CD4-positive, alpha-beta T cell treated with Interleukin-1 beta for 1 hour (primary cell): ENCODE measurements around the gene NSUN2.

Experiments
- DNase-seq, 2 donors: peaks; one replicate each; pipeline ENCODE4 v3.0.0-alpha.2; 2020 to 2022

NSUN2 gene

DNA sequence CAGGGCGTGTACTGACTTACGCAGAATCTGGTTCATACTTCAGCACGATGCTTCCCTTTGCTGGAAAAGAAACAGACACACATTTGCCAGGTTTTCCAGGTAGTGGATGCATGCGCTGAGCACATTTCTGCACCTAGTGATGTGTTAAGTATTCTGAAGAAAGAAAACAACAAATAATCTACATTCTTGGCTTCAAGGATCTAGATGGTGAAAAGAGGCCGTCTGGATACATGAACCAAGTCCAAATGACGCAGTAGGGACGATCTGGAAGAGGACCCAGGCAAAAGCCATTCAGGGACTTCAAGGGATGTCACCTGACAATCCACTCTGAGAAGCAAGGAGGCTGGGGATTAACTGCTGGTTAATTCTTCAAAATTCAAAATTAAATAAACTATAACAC, 30.4 kb downstream of the NSUN2 start:
- no peak for DNase-seq

DNA sequence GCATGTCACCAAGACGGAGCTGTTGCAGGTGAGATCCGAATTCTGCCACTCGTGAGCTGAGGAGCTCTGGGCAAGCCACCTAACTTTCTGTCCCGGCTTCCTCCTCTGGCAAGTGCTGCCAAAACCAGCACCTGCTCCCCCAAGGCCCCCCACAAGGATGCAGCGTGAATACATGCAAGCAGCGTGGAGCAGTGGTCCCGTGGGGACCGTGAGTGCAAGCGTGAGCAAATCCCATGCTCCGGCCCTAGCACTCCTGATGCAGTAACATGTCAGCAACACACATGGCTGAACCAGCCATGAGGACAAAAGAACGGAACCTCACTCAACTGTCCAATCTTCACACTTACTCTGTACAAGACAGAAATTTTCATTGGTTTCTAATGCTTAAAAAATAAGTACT, 31.0 kb downstream of the NSUN2 start:
- DNase-seq = no peak

DNA sequence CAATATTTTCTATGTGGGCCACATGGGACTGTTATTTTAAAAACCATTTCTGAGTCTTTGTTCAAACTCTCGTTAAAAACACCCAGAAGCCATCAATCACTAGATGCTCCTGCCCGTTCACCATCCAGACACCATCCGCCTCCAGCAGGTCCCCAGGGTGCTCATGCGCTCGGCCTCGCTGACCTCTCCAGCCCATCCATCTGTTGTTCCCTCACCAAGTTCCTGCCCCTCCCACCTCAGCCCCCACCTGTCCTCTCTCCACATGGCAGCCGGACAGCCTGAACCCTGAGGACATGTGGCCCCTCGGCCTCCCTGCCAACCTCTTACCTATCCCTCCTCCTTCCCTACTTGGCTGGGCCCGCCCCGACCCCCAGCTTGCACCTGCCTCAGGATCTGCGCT, 31.6 kb downstream of the NSUN2 start:
- DNase-seq = no peak

DNA sequence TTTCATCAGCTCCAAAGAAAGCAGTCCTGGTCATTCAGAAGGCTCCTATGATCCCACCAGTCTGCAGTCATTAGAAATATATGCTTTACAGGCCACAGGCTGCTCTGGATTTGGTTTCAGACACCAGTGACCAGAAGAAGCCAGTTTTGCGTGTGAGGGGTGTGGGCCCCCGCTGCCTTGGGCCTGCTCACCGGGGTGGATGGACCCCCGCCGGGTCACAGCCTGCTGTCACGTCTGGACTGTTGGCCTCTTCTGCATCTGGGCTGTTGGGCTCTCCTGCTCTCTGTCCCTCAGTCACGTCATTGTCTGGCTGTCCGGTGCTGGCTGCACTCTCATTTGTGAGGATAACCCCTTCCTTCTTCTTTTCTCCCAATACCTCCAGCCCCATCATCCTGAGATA, 33.1 kb downstream of the NSUN2 start:
- no peak for DNase-seq

DNA sequence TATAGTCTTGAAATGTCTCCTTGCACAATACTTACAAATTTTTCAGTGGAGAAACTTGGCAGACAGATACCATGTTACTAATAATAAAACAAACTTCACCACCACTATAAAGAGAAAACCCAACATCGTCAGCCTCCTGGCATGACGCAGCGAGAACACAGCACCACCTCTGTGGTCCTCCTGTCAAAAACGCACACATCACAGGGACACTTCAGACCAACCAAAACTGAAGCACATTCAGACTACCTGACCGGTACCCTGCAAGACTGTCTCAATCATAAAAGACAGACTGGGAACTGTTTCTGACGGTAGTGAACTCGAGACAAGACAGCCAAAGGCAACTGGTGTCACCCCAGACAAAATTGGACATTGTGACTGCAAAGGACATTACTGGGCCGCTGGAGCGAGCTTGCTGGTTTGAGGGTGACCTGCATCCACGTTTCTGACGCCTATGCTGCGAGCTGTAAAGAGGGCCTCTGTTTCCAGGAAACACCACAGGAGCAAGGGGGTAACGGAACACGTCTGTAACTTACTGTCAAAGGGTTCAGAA, 34.4 kb downstream of the NSUN2 start:
- DNase-seq = no peak

DNA sequence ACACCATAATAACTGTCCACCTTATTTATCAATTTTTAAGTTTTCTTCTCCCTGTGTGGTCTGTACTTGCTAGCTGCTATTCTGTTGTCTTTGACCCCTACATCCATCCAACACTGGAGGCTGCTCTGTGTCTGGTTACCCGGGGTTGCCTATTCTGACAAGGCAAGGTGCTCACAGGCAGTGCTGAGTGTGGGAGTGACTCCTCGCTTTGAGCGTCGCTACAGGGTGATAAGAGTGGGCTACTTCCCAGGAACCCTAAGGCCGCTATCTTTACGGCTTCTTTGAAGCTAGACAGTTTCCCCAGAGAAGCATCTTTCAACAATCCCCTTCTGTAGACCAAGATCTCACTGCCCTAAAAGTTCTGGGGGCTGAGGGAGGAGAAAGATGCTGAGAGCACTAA, 35.3 kb downstream of the NSUN2 start:
- DNase-seq = no peak

DNA sequence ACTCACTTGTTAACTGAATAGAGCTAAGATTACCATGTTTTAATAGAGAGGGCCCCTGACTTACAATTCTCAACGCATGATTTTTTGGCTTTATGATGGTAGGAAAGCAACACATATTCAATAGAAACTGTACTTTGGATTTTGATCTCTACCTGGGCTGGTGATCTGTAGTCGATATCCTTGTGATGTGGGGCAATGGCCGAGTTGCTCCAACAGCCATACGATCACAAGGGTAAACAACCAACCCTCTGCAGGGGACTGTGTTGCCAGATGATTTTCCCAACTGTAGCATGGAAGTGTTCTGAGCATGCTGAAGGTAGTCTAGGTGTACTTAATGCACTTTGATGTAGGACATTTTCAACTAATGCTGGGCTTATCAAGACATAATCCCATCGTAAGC, 36.5 kb downstream of the NSUN2 start:
- DNase-seq = no peak

DNA sequence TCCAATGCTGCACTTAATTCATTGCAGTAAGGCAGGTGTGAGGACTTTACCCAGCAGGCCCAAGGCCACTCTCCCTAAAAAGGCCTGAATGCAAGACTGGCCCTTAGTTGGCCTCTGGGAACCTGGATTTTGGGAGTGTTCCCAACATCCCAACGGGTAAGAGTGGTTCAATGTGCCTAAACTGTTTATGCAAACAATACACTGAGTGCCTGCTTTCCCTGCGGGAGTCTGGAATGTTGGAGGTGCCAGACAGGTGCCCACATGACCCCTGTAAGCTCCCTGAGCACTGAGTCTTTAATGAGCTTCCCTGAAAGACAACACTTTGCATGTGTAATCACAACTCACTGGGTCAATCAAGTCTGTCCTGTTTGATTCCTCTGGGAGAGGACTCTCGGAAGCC, 37.4 kb downstream of the NSUN2 start:
- no peak for DNase-seq

DNA sequence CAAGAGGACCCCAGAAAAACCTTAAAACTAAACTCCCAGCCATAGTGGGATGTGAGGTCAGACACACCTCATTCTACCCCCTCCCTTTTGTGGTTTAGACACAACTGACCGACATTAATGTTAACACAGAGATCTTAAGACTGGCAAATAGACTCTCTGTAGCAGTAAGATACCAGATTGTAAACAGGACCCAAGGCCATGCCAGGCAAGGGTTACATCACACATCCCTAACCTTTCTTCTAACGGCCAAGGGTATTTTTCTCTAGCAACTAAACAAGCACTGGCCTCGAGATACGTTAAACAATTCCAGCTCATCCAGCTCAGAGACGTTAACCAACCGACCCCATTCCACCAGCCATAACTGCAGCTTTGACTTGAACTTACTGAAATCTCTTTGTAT, 38.8 kb downstream of the NSUN2 start:
- no peak for DNase-seq

DNA sequence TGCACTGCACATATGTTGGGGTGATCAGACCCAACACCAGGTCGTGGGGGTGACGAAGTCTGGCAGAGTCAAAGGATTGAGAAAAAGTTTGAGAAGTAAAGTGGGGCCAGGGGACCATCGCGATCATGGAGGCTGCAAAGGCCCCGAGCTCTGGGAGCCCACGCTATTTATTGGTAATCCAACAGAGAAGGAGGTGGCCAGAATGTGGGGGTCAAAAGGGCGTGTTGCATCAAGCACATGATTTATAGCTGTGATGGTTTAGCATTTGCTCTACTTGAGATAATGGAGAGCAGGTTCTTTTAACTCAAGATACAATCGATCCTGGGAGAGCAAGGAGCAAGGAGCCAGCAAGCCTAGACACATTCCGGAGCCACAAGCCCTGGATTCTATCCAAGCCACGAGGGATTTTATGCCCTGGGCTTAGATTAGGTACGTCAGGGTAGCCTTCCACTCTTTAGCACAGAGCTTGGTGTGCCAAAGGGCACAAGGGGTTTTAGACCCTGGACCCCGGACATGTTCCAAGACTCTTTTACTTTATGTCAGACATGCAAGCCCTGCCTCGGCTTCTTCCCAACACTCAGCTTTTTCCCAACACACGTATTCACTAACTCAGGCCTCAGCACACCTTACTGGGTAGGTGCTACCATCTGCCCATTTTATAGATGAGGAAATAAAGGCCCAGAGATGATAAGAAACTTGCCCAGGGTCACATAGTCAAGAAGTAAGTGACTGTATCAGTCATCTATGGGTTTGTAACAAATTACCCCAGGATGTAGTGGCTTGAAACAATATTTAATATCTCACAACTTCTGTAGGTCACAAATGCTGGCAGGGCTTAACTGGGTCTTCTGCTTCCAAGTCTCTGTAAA, 39.5 kb downstream of the NSUN2 start:
- DNase-seq = no peak

DNA sequence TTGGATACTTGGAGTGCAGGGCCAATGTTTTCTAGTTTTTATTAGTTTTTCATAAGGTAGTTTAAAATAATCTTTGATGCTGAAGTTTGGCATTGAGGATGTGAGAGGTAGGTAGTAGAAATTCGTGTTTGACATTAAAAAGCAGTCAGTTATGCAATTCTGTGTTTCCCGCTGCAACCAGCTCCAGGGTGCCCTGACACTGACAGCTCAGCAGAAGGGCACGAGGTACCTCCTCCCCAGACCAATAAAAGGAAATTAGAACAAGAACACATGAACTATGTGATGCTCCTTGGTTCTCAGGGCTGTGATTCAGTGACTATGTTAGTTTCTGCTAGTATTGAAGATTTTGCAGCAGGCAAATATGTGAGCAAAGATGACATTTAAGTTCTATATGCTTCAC, 40.2 kb downstream of the NSUN2 start:
- no peak for DNase-seq

DNA sequence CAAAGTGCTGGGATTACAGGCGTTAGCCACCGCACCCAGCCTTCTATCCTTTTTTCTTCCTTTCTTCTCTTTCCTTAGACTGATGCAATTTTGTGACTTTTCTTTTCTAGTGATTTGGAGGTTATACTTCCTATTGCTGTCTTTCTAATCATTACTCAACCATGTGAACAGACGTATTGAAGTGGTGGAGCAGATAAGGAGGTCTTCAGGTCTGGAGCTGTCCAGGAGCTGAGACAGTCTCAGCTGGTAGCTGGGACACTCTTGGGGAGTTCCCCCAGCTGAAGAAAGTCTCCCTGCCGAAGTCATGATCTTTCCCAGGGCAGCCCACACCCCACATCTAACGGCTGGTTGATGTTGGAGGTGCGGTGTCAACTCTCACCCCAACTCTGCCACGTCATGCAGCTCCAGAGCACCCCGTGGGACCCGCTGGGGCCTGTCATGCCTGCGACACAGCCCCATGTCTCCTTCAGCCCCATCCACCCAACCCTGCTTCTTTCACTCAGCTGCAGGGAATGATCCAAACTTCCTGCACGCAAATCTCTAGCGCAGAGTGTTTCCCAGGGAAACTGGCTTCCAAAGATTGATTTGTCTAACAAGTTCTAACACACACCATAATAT, 41.1 kb downstream of the NSUN2 start:
- no peak for DNase-seq

DNA sequence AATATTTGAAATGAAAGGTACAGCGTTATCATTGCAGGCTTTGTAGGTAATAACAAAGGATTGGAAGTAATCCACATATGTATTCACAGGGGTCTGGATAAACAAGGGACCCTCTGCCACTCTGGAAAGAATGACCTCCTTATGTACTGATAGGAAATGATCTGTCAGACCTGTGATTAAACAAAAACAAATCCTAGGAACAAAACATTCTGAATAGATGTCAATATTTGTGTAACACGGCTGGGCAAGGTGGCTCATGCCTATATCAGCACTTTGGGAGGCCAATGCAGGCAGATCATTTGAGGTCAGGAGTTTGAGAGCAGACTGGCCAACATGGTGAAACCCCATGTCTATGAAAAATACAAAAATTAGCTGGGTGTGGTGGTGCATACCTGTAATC, 42.3 kb downstream of the NSUN2 start:
- no peak for DNase-seq

DNA sequence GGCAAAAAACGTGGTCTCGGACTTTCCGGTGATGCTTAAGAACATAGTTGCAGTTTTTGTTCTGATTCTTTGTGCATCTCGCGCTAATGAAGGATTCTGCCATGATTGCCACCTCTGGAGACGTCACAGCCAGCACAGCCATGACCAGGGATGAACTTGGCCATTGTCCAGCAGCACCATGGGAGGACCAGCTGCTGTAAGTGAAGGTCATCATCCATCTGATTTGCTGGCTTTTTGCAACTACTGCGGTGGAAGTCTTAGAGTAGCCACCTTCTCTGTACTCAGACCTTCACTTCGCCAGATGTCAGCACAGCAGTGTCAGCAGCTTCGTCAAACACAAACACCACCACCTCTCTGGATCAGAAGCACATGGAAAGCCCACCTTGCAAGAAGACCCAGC, 45.7 kb downstream of the NSUN2 start:
- no peak for DNase-seq

DNA sequence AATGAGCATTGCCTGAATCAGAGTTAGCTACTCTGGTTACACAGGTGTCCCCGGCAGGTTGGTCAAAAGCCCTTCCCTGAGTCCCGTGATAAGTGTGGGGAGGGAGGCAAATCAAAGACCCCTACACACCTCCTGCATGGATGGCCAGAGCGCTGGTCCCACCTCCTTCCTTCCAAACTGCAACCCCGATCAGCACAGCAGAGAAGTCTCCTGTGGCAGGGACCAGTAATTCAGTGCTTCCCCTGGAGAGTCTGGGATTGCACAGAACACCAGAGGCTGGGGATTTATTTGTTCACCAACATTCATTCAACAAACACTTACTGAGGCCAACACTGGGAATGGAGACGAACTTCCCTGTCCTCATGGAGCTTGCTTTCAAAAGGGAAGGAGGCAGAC, 46.2 kb downstream of the NSUN2 start:
- no peak for DNase-seq

DNA sequence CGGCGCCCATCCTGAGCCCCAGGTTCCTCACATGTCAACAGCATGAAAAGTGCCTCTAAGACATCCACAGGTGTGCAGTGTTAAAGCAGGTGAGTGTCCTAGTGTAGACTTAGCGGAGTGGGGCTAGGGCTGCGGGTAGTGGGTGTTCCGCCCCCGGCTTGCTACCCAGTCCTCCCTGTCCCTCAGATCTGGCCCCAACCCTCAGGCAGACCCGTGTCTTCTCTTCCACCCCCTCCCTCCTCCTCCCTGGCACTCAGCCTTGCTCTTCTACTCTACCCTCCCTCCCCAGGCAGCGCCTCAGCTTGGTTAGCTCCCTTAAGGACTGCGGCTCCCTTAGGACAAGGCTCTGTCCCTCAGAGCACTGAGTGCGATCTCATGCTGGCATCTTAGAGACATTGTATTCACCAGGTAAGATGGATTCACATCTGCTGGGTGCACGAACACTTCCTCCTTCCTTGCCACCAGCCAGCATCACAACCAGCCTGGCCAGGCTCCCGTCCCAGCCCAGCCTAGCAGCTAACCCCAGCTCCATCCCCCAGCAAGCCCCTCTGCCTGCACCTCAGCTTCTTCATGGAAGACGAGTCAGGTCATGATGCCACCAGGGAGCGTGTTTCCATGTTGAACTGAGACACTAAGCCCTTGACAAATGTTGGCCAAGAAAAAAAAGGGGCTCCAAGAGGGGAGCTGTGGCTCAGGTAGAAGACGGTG, 46.8 kb downstream of the NSUN2 start:
- DNase-seq = no peak

DNA sequence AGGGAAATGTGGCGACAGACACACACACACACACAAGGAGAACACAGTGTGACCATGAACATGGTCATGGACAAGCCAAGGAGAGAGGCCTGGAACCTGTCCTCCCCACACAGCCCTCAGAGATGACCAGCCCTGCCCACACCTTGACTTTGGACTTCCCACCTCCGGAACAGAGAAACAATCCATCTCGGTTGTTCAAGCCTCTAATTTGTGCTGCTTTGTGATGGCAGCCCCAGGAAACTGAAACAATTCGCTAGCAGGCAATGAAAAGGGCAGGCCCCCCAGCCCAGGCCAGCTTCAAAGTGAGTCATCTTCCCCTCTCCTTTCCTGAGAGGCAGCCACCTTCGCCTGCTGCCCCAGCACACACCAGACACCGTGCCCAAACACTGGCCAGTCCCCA, 47.7 kb downstream of the NSUN2 start:
- no peak for DNase-seq

DNA sequence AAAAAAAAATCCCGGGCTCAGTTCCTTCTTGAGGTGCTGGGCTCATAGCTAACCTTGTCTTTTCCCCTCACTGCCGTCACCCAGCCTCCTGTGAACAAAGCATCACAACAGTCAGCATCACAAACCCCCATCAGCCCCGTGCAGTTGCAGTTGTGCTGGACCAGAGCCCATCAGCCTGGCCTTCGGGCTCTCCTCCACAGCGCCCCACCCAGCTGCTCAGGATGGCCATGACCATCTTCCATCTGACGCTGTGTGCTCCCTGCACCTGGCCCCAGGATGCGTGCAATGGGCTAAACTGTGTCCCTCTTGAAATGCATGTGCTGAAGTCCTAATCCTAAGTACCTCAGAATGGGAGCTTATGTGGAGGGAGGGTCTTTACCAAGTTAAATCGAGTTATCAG, 48.1 kb downstream of the NSUN2 start:
- DNase-seq = no peak

DNA sequence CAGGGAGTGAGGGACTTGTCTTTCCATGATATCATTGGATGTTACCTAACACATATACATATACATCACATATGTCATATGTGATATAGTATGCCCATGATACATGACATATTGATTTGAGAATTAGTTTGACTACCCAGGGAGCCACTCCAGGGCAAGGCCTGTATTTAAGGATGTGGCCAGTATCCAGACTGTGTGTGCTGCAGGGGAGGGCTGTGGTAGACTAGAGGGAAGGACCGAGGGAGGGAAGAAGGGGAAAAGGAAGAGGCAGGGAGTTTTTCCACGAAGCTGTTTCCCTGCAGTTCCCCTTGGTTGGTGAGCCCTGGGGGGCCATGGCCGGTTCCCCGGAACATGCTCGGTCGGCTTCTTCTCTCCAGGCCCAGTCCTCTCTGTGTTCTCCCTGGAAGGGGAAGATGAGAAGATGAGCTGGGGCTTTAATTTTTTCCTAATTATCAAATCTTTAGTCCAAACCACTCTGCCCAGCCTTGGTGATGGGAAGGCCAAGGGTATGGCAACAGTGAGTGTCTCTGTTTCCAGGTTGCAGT, 48.7 kb downstream of the NSUN2 start:
- no peak for DNase-seq

DNA sequence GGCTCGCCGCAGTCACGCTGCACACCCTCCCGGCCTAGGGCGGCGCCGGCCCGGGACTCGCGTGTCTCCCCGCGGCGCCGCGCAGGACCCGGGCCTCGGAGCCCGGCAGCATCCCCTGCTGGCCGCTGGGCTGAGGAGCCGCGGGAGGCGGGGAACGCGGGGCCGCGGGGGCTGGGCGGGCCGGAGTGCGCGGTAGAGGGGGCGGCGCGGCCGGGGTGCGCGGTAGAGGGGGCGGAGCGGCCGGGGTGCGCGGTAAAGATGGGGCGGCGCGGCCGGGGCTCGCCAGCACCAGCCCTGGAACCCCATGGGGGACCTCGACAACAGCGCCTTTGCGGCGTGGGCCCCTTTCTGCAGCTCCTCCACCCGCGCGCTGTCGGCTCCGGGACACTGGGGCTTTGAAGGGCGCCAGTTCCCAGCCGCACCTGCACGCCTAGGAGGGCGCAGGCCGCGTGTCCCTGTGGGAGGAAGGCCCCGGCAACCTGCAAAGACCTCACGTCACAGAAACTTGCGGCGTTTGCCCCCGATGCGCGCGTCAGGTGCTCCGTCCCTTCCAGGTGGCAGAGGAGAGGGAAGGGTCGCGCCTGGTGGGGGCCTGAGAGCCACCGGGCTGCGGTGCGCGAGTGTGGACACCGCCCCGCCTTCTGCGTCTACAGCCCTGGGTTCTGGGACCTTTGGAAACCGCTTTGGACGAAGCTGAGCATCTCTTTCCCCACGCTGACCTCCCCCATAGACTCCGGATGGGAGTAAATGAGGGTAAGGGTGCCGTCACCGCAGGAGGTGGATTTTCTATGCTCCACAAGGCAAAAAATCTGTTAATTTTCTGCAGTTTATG, 49.6 kb downstream of the NSUN2 start:
- DNase-seq = no peak

DNA sequence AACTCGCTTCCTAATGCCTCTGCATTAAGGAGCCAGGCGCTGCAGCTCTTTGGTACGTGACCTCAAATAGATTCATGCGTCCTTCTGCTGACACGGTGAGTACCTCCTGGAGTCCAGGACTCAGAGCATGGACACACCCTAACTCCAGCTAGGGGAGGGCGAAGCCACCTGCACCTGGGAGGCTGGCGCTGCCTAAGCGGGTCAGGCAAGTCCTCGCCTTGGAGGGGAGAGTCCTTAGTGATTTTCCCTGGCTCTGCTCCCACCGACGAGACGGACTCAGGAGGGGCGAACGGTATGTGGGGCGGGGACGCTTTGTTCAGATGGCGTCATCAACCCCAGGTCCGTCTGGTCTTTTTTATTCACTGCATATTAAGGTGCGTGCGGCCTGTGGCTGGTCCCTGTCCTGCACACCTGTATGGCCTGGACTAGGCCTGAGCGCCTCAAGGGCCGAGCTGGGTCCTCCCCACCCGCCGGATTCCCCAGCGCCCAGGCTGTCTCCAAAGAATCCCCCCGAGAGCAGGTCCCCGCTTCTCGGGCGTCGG, 50.3 kb downstream of the NSUN2 start:
- no peak for DNase-seq
